Duodenal mucosa (tissue), 2 donors: ENCODE results near the gene BEST1.
"Not testable (repeated sequence)": the region's sequence is repeated elsewhere in the genome, so short reads cannot be mapped to it uniquely, and the experiment has no call there.

ENCODE experiments used
- H3K27ac ChIP-seq: one replicate; pipeline ENCODE4 v1.7.0; 2013; ENCODE audit warnings: low read depth, low read length
- H3K27me3 ChIP-seq, 2 donors: one replicate each; pipeline ENCODE4 v1.7.0; 2013; ENCODE audit warnings: low read length in 2 of 2, control low read depth in 1 of 2; ENCODE audit not compliant: insufficient read depth in 2 of 2, control insufficient read depth in 1 of 2
- H3K36me3 ChIP-seq, 2 donors: one replicate each; pipeline ENCODE4 v1.7.0; 2013; ENCODE audit warnings: low read length in 2 of 2, control low read depth in 1 of 2; ENCODE audit not compliant: insufficient read depth in 2 of 2, control insufficient read depth in 1 of 2
- H3K4me1 ChIP-seq, 2 donors: one replicate each; pipeline ENCODE4 v1.7.0; 2013; ENCODE audit warnings: low read length in 2 of 2, control low read depth in 1 of 2; ENCODE audit not compliant: insufficient read depth in 2 of 2, control insufficient read depth in 1 of 2
- H3K4me3 ChIP-seq, 2 donors: one replicate each; pipeline ENCODE4 v1.7.0; 2013; ENCODE audit warnings: low read length in 2 of 2, low read depth in 1 of 2
- H3K9ac ChIP-seq, 2 donors: one replicate each; pipeline ENCODE4 v1.7.0; 2013; ENCODE audit warnings: low read length in 2 of 2, low read depth in 1 of 2
- H3K9me3 ChIP-seq, 2 donors: one replicate each; pipeline ENCODE4 v1.7.0; 2013; ENCODE audit warnings: low read length in 2 of 2, control low read depth in 1 of 2; ENCODE audit not compliant: control insufficient read depth in 1 of 2

Gene BEST1

GRCh38 chr11:62000539-62001446 lies 50.6 kb downstream of the BEST1 start:
- Histone ChIP-seq H3K4me3 (no peak overlapping the region), H3K27me3 (no peaks in the 10 kb centered on the region), H3K9me3 (peaks cover 0 to 9% of the 10 kb centered on the region in 2 donors), H3K4me1 (peaks cover 20 to 29% of the 10 kb centered on the region in 2 donors), H3K27ac (peak overlapping the region; percentile 41), H3K9ac (peak overlapping the region; percentile 17 to 35), H3K36me3 (peaks cover 0 to 5% of the 10 kb centered on the region in 2 donors)

DNA sequence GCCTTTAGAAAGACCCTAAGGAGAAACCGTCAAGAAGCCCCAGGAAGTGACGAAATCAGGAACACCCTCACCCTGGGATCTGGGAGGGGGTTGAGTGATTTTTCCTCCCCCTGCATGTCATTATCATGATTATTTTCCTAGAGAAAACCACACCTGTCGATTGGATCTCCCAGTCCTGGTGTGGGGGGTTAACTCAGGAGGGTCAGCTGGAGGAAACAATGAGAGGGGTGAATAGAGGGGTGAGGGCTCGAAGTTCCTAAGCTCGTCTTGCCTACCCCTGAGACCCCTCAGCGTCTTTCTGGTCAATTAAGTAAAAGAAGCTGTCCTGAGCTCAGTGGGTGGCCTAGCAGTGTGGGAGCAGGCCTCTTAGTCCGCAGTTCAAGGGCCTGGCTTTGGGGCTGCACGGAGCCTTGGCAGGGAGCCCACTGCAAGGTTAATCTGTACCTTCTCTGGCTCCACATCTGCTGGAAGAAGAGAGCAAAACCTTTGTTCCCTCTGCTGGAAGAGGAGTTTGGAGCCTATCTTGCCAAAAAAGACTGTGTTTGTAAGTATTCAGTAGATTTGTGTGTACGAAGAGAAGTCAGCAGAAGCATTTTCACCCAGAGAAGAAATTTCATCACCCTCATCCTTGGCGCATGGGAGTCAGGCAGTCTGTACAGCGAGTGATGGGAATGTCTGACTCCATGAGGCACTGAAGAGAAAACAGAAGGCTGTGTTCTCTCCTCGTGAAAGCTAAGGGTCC lies 51.5 kb downstream of the BEST1 start:
- peaks cover 0 to 5% of the 10 kb centered on the region in 2 donors for H3K36me3 ChIP-seq
- H3K27ac ChIP-seq = peak overlapping the region; percentile 41
- H3K9ac ChIP-seq = peak overlapping the region; percentile 17 to 25
- H3K9me3 ChIP-seq = peaks cover 0 to 9% of the 10 kb centered on the region in 2 donors
- H3K4me3 ChIP-seq = no peak overlapping the region
- no peaks in the 10 kb centered on the region for H3K27me3 ChIP-seq
- H3K4me1 ChIP-seq = peaks cover 20 to 29% of the 10 kb centered on the region in 2 donors

- H3K27me3 ChIP-seq, H3K4me3 ChIP-seq, H3K36me3 ChIP-seq, H3K9ac ChIP-seq, H3K27ac ChIP-seq, H3K9me3 ChIP-seq: not testable (repeated sequence)
- peaks cover 20 to 29% of the 10 kb centered on the region in 2 donors for H3K4me1 ChIP-seq
These were observed 52.1 kb downstream of the BEST1 start for GRCh38 chr11:62002283-62002682.

DNA sequence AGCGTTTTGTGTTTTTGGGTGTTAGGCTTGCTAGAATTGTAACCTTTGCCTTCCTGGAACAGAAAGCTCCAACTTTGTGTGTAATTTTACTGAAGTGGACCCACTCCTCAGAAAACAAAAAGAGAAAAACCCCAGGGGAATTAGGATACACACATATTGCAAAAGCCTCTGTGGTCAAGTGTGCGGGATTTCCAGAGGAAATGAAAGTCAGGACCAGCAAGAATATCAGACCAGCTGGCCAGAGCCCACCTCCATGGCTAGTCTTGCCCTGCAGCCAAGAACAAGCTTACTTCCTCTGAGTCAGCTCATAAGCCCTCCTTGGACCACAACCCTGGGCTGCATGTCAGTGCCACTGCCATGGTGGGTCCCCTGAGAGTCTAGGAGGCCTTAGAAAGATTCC lies 54.3 kb downstream of the BEST1 start:
- Histone ChIP-seq H3K27ac (no peak overlapping the region), H3K9ac (no peak overlapping the region), H3K36me3 (peaks cover 0 to under 1% of the 10 kb centered on the region in 2 donors), H3K4me3 (no peak overlapping the region), H3K9me3 (peaks cover 0 to 4% of the 10 kb centered on the region in 2 donors), H3K4me1 (peaks cover 20 to 29% of the 10 kb centered on the region in 2 donors), H3K27me3 (no peaks in the 10 kb centered on the region)

DNA sequence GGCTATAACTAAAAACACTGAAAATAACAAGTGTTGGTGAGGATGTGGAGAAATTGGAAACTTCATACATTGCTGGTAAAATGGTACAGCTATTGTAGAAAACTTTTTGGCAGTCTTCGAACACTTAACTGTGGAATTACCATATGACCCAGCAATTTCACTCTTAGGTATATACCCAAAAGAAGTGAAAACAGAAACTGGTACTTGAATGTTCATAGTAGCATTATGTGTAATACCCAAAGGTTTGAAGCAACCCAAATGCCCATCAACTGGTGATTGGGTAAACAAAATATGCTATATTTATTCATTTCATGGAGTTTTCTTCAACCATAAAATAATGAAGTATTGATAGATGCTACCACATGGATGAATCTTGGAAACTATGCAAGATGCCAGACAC lies 58.0 kb downstream of the BEST1 start:
- Histone ChIP-seq H3K9me3 (no peaks in the 10 kb centered on the region), H3K9ac (no peak overlapping the region), H3K27me3 (no peaks in the 10 kb centered on the region), H3K27ac (no peak overlapping the region), H3K4me1 (peaks cover 4 to 14% of the 10 kb centered on the region in 2 donors), H3K4me3 (no peak overlapping the region), H3K36me3 (no peaks in the 10 kb centered on the region)

- Histone ChIP-seq H3K36me3 (no peaks in the 10 kb centered on the region), H3K4me3 (no peak overlapping the region), H3K4me1 (peaks cover 9 to 12% of the 10 kb centered on the region in 2 donors), H3K9ac (no peak overlapping the region), H3K9me3 (no peaks in the 10 kb centered on the region), H3K27me3 (no peaks in the 10 kb centered on the region), H3K27ac (no peak overlapping the region)
These were observed 60.9 kb downstream of the BEST1 start for GRCh38 chr11:62010935-62011528.

DNA sequence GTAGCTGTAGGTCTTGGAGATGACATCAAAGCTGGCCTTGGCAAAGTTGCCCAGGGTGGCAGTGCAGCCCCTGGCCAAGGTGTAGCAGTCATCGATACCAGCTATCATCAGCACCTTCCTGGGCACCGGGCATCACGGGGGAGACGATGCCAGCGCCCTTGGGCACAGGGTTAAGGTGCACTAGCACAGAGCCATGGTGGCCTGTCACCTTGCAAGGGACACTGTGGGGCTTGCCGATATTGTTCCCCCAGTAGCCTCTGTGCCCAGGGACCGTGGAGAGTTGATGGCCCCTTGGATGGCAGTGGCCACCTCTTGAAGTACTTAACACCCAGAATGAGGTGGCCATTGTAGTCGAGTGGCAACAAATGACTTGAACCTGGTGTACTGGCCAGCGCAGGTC lies 61.7 kb downstream of the BEST1 start:
- Histone ChIP-seq H3K9ac (no peak overlapping the region), H3K9me3 (no peaks in the 10 kb centered on the region), H3K36me3 (no peaks in the 10 kb centered on the region), H3K27ac (no peak overlapping the region), H3K27me3 (no peaks in the 10 kb centered on the region), H3K4me1 (peaks cover 9 to 12% of the 10 kb centered on the region in 2 donors), H3K4me3 (no peak overlapping the region)

GRCh38 chr11:62012451-62012831 lies 62.3 kb downstream of the BEST1 start:
- Histone ChIP-seq H3K9me3 (no peaks in the 10 kb centered on the region), H3K27ac (no peak overlapping the region), H3K4me1 (peaks cover 9 to 12% of the 10 kb centered on the region in 2 donors)

GRCh38 chr11:62012832-62013461 lies 62.8 kb downstream of the BEST1 start:
- Histone ChIP-seq H3K27ac (no peak overlapping the region), H3K9ac (no peak overlapping the region), H3K9me3 (no peaks in the 10 kb centered on the region), H3K36me3 (no peaks in the 10 kb centered on the region), H3K27me3 (no peaks in the 10 kb centered on the region), H3K4me1 (peaks cover 9 to 12% of the 10 kb centered on the region in 2 donors), H3K4me3 (no peak overlapping the region)

More at GRCh38 chr11:62012451-62012831, 62.3 kb downstream of the BEST1 start:
- no peak overlapping the region for H3K9ac ChIP-seq
- no peaks in the 10 kb centered on the region for H3K36me3 ChIP-seq
- no peaks in the 10 kb centered on the region for H3K27me3 ChIP-seq
- no peak overlapping the region for H3K4me3 ChIP-seq
